T-helper 1 cell treated with Interleukin-12 subunit alpha and Interleukin-12 subunit beta and Interleukin-4 antibody, amounts not matched to agents 30 μg/mL and 1 μg/mL, for 36 hours (primary cell): ENCODE measurements around the gene CCDC124.

Source experiments
- H3K27ac Mint-ChIP-seq: one replicate; pipeline ENCODE4 v1.8.0; 2021; ENCODE audit warnings: mild to moderate bottlenecking, mixed read lengths
- H3K27me3 Mint-ChIP-seq: one replicate; pipeline ENCODE4 v1.8.0; 2021; ENCODE audit warnings: low read depth, mixed read lengths
- H3K36me3 Mint-ChIP-seq: one replicate; pipeline ENCODE4 v1.8.0; 2021; ENCODE audit warnings: low read depth, mixed read lengths
- H3K4me1 Mint-ChIP-seq: one replicate; pipeline ENCODE4 v1.8.0; 2021; ENCODE audit warnings: low read depth, mixed read lengths
- H3K4me3 Mint-ChIP-seq: one replicate; pipeline ENCODE4 v1.8.0; 2021; ENCODE audit warnings: mild to moderate bottlenecking, moderate library complexity, mixed read lengths
- H3K9me3 Mint-ChIP-seq: one replicate; pipeline ENCODE4 v1.8.0; 2021; ENCODE audit warnings: mixed read lengths

Gene CCDC124

GRCh38 chr19:17920527-17920926 is 12.3 kb upstream of the CCDC124 start:
- Mint-ChIP-seq H3K4me3 (no peak overlapping the region), H3K36me3 (no peaks in the 10 kb centered on the region), H3K27me3 (no peaks in the 10 kb centered on the region), H3K9me3 (no peaks in the 10 kb centered on the region), H3K27ac (no peak overlapping the region), H3K4me1 (no peaks in the 10 kb centered on the region)

GRCh38 chr19:17922138-17922537 is 10.7 kb upstream of the CCDC124 start:
- no peaks in the 10 kb centered on the region for H3K9me3 Mint-ChIP-seq
- no peak overlapping the region for H3K4me3 Mint-ChIP-seq
- no peaks in the 10 kb centered on the region for H3K36me3 Mint-ChIP-seq
- no peaks in the 10 kb centered on the region for H3K27me3 Mint-ChIP-seq
- no peak overlapping the region for H3K27ac Mint-ChIP-seq
- H3K4me1 Mint-ChIP-seq, result peaks cover 2% of the 10 kb centered on the region

- H3K9me3 Mint-ChIP-seq, result no peaks in the 10 kb centered on the region
- no peaks in the 10 kb centered on the region for H3K27me3 Mint-ChIP-seq
- no peak overlapping the region for H3K27ac Mint-ChIP-seq
- no peaks in the 10 kb centered on the region for H3K36me3 Mint-ChIP-seq
- H3K4me1 Mint-ChIP-seq, result peaks cover 5% of the 10 kb centered on the region
- H3K4me3 Mint-ChIP-seq, result no peak overlapping the region
These were observed 6.8 kb upstream of the CCDC124 start for GRCh38 chr19:17926044-17926443.

- Mint-ChIP-seq H3K4me1 (peaks cover 17% of the 10 kb centered on the region), H3K27me3 (no peaks in the 10 kb centered on the region), H3K27ac (no peak overlapping the region), H3K4me3 (no peak overlapping the region), H3K9me3 (no peaks in the 10 kb centered on the region), H3K36me3 (no peaks in the 10 kb centered on the region)
These were observed 3.8 kb upstream of the CCDC124 start for GRCh38 chr19:17929056-17929455.

GRCh38 chr19:17931532-17932191 is 1.2 kb upstream of the CCDC124 start:
- Mint-ChIP-seq H3K4me3 (peak overlapping the region; percentile 54), H3K4me1 (peaks cover 17% of the 10 kb centered on the region), H3K27me3 (no peaks in the 10 kb centered on the region), H3K9me3 (no peaks in the 10 kb centered on the region), H3K36me3 (no peaks in the 10 kb centered on the region), H3K27ac (peak overlapping the region; percentile 57)

- H3K36me3 Mint-ChIP-seq, result no peaks in the 10 kb centered on the region
- H3K4me3 Mint-ChIP-seq, result peak overlapping the region; percentile 93
- peaks cover 15% of the 10 kb centered on the region for H3K4me1 Mint-ChIP-seq
- H3K9me3 Mint-ChIP-seq, result no peaks in the 10 kb centered on the region
- peak overlapping the region; percentile 95 for H3K27ac Mint-ChIP-seq
- H3K27me3 Mint-ChIP-seq, result no peaks in the 10 kb centered on the region
These were observed 757 bp downstream of the CCDC124 start for GRCh38 chr19:17933414-17934129.

- H3K27me3 Mint-ChIP-seq, result no peaks in the 10 kb centered on the region
- H3K27ac Mint-ChIP-seq, result no peak overlapping the region
- no peak overlapping the region for H3K4me3 Mint-ChIP-seq
- H3K9me3 Mint-ChIP-seq, result no peaks in the 10 kb centered on the region
- peaks cover 12% of the 10 kb centered on the region for H3K4me1 Mint-ChIP-seq
- H3K36me3 Mint-ChIP-seq, result no peaks in the 10 kb centered on the region
These were observed 3.6 kb downstream of the CCDC124 start for GRCh38 chr19:17936379-17936778.

- no peak overlapping the region for H3K4me3 Mint-ChIP-seq
- no peak overlapping the region for H3K27ac Mint-ChIP-seq
- no peaks in the 10 kb centered on the region for H3K27me3 Mint-ChIP-seq
- H3K4me1 Mint-ChIP-seq, result peaks cover 7% of the 10 kb centered on the region
- peaks cover 1% of the 10 kb centered on the region for H3K36me3 Mint-ChIP-seq
- H3K9me3 Mint-ChIP-seq, result no peaks in the 10 kb centered on the region
These were observed 4.6 kb downstream of the CCDC124 start for GRCh38 chr19:17937371-17937900.

- H3K9me3 Mint-ChIP-seq, result no peaks in the 10 kb centered on the region
- no peak overlapping the region for H3K27ac Mint-ChIP-seq
- peaks cover 5% of the 10 kb centered on the region for H3K4me1 Mint-ChIP-seq
- peaks cover 2% of the 10 kb centered on the region for H3K36me3 Mint-ChIP-seq
- H3K27me3 Mint-ChIP-seq, result no peaks in the 10 kb centered on the region
- no peak overlapping the region for H3K4me3 Mint-ChIP-seq
These were observed 5.5 kb downstream of the CCDC124 start for GRCh38 chr19:17938092-17938845.

- H3K36me3 Mint-ChIP-seq, result peaks cover 2% of the 10 kb centered on the region
- H3K4me3 Mint-ChIP-seq, result no peak overlapping the region
These were observed 9.4 kb downstream of the CCDC124 start for GRCh38 chr19:17942181-17942580.

GRCh38 chr19:17942582-17943273 is 9.9 kb downstream of the CCDC124 start:
- H3K4me1 Mint-ChIP-seq, result peaks cover 13% of the 10 kb centered on the region
- H3K4me3 Mint-ChIP-seq, result no peak overlapping the region
- H3K36me3 Mint-ChIP-seq, result peaks cover 2% of the 10 kb centered on the region
- H3K27me3 Mint-ChIP-seq, result no peaks in the 10 kb centered on the region
- H3K9me3 Mint-ChIP-seq, result no peaks in the 10 kb centered on the region
- no peak overlapping the region for H3K27ac Mint-ChIP-seq

More at GRCh38 chr19:17942181-17942580, 9.4 kb downstream of the CCDC124 start:
- Mint-ChIP-seq H3K9me3 (no peaks in the 10 kb centered on the region), H3K27me3 (no peaks in the 10 kb centered on the region), H3K27ac (no peak overlapping the region), H3K4me1 (peaks cover 9% of the 10 kb centered on the region)

- no peak overlapping the region for H3K4me3 Mint-ChIP-seq
- no peaks in the 10 kb centered on the region for H3K27me3 Mint-ChIP-seq
- peaks cover 13% of the 10 kb centered on the region for H3K4me1 Mint-ChIP-seq
- peaks cover 2% of the 10 kb centered on the region for H3K36me3 Mint-ChIP-seq
- H3K9me3 Mint-ChIP-seq, result no peaks in the 10 kb centered on the region
- no peak overlapping the region for H3K27ac Mint-ChIP-seq
These were observed 10.7 kb downstream of the CCDC124 start for GRCh38 chr19:17943274-17944221.

GRCh38 chr19:17944301-17944700 is 11.5 kb downstream of the CCDC124 start:
- H3K4me1 Mint-ChIP-seq, result peaks cover 17% of the 10 kb centered on the region
- no peak overlapping the region for H3K4me3 Mint-ChIP-seq
- H3K9me3 Mint-ChIP-seq, result no peaks in the 10 kb centered on the region
- peaks cover 2% of the 10 kb centered on the region for H3K36me3 Mint-ChIP-seq
- peaks cover 7% of the 10 kb centered on the region for H3K27me3 Mint-ChIP-seq
- H3K27ac Mint-ChIP-seq, result no peak overlapping the region
